COLO668 (cell line): ENCODE data around the gene OTULIN.
A peak's percentile ranks its signal among the peaks of the same experiment; 100 is the strongest.

Experiments used
- DNase-seq: peaks from one replicate; lab custom pipeline; 2025; ENCODE audit not compliant: unreplicated experiment; lab: John Stamatoyannopoulos, UW

OTULIN gene

GRCh38 chr5:14664270-14665100, at the start of gene OTULIN:
Gene OTULIN, plus strand, starts transcription at chr5:14664718. Its CDS starts 108 bp downstream, at chr5:14664826.
- peak; percentile 97 for DNase-seq

GRCh38 chr5:14615365-14615764, 49.2 kb upstream of the OTULIN start:
- peak; percentile 75 for DNase-seq

- DNase-seq = no peak
These were observed 47.1 kb upstream of the OTULIN start for GRCh38 chr5:14617441-14617840.

- DNase-seq = no peak
These were observed 37.2 kb upstream of the OTULIN start for GRCh38 chr5:14627270-14627669.

GRCh38 chr5:14628346-14628745, 36.2 kb upstream of the OTULIN start:
- DNase-seq = no peak

- DNase-seq = no peak
These were observed 33.8 kb upstream of the OTULIN start for GRCh38 chr5:14630671-14631070.

- DNase-seq = no peak
These were observed 28.9 kb upstream of the OTULIN start for GRCh38 chr5:14635656-14636055.

GRCh38 chr5:14640765-14641164, 23.8 kb upstream of the OTULIN start:
- DNase-seq = no peak

GRCh38 chr5:14644623-14645237, 19.8 kb upstream of the OTULIN start:
- no peak for DNase-seq

GRCh38 chr5:14650052-14650451, 14.5 kb upstream of the OTULIN start:
- no peak for DNase-seq

- no peak for DNase-seq
These were observed 9.3 kb upstream of the OTULIN start for GRCh38 chr5:14655146-14655741.

GRCh38 chr5:14656898-14657297, 7.6 kb upstream of the OTULIN start:
- no peak for DNase-seq

GRCh38 chr5:14659821-14660607, 4.5 kb upstream of the OTULIN start:
- no peak for DNase-seq

GRCh38 chr5:14660833-14661232, 3.7 kb upstream of the OTULIN start:
- no peak for DNase-seq

- no peak for DNase-seq
These were observed 1.7 kb upstream of the OTULIN start for GRCh38 chr5:14662721-14663260.

GRCh38 chr5:14663734-14664269, 716 bp upstream of the OTULIN start:
- DNase-seq = peak; percentile 55

- DNase-seq = peak; percentile 61
These were observed 744 bp downstream of the OTULIN start for GRCh38 chr5:14665101-14665822.

GRCh38 chr5:14665949-14666348, 1.4 kb downstream of the OTULIN start:
- DNase-seq = peak; percentile 49

- no peak for DNase-seq
These were observed 1.8 kb downstream of the OTULIN start for GRCh38 chr5:14666357-14666756.

GRCh38 chr5:14667290-14667689, 2.8 kb downstream of the OTULIN start:
- no peak for DNase-seq
